EH (cell line): ENCODE results near the gene CYP46A1.

Experiments used
- DNase-seq: peaks from one replicate; pipeline ENCODE4 v3.0.0-alpha.2; 2015; ENCODE audit warnings: low read depth

Gene CYP46A1

DNA sequence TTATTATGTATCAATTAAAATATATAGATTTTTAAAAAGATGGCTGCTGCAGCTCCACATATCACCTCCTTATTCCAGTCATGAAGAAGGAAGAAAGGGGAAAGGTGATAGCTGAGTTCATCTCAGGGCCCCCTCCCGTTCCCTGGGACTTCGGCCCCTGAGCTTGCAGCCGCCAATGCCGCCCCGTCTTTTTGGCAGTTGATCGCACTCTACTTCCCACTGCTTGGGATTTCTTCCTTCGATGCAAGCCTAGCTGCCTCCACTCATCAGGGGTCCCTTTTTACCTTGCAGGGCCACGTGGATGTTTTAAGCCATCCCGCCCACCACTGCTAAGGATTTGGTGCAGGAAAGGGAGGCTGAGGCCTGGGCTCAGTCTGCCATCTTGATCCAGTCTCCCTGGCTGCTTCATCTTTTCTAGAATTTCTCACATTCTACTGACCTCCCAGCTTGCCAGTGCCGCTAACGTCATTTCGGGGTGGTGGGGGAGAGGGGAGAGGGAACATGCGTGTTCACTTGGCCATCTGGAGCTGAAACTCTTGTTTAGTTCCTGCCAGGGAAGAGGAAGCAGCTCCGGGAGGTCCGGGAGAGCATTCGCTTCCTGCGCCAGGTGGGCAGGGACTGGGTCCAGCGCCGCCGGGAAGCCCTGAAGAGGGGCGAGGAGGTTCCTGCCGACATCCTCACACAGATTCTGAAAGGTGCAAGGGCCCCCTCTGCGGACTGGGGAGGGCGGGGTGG, 31.3 kb downstream of the CYP46A1 start:
- no peak for DNase-seq

DNA sequence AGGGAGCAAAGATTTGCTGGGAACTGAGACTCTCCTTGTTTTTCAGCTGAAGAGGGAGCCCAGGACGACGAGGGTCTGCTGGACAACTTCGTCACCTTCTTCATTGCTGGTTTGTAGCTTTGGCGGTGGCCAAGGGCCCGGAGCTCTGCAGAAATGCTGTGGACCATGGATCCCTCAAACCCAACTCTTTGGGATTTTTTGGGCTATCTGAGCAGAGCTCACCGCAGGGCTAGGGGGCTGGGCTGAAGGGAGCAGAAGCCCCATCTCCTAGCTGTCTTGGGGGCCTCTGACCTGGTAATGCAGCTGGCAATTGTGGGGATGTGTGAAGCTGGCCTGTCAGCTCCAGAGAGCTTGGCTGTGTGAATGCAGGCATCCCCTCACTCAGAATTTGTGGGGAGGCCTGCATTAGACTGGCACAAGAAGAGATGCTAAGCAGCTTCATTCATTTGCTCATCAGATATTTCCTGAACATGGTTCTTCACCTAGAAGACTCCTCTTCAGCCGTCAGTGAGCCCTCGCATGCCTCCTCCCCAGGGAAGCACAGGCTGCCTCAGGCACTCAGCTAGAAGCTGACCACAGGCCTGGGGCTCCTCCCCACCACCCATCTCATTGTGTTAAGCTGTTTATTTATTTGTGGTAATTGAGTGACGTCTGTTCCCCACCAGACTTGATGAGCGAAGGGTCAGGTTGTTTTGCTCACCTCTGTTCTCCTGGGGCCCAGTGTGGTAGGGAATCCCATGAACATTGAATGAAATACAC, 32.2 kb downstream of the CYP46A1 start:
- DNase-seq: no peak

DNA sequence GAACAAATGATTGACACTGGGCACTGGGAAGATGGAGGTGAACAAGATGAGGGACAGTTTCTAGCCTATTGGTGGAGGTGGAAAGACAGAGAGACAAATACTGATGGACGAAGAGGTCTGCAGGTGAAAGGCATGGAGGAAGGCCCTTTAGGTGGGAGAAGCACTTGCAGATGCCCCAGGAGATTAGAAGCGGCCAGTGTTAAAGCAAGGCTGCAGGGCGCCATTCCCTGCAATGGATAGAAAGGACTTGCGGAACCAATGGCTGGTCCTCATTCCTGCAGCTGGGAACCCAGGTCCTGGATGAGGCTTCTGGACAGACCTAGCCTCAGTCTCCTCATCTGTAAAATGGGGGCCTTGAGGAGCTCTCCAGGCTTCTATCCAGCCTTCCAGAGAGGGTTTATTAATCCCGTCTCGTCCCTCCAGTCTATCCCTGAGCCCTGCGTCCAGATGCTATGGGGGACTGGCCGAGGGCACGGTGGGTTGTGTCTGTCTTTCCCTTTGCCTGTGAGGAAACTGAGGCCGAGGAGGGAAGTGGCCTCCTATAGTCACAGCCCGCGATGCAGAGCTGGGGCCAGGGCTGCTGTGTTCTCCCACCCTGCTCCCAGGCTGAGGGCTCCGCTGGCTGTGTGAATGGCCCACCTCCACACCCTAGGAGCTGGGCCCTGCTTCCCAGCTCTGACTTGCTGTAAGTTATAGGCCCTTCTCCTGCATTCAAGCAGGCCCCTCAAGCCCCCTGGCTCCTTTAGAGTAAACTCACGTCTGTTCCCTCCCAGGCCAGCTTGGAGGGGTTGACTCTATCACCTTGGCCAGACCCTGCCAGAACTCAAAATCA, 33.0 kb downstream of the CYP46A1 start:
- DNase-seq: no peak

DNA sequence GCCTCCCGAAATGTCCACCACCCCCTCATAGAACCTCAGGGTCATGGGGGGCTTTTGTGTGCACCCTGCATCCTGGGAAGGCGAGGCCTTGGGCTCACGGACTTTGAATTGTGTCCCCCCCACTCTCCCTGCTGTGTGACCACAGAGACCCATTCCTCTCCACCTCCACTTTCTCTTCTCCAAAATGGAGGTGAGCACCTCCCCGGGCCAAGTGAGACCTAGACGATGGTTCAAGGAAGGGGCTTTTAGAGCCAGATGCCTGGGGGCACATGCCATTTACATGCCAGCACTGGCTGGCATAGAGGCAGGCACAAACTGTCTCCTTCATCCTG, 33.5 kb downstream of the CYP46A1 start:
- no peak for DNase-seq

DNA sequence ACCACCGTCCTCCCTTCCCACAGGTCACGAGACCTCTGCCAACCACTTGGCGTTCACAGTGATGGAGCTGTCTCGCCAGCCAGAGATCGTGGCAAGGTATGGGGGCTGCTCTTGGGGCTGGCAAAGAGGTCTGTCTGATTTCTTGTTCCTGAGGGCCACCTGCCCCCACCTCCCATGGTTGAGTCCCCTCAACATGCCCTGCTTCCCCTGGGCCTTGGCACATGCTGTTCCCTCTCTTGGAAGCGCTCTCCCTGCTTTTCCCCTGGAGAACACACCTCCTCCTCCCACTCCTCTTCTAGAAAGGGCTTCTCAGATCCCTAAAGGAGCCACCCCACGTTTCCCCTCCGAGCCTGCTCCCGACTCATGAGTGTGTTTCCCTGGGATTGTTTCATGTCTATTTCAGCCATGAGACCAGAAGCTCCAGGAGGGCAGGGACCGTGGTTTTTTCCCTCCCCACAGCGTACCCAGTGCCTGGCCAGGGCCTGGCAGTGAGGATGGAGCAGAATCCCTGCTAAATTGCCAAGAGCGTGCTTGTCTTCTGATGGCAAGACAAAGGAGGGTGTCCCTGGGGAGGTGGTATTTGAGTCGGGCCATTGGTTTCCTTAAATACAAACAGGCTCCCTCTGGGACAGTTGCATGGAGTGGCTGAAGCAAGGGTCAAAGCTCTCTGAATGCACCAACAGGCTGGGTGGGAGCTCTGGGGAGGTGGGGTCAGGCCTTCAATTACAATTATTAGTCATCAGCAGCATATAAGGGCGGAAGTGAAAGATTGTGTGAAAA, 34.1 kb downstream of the CYP46A1 start:
- no peak for DNase-seq

DNA sequence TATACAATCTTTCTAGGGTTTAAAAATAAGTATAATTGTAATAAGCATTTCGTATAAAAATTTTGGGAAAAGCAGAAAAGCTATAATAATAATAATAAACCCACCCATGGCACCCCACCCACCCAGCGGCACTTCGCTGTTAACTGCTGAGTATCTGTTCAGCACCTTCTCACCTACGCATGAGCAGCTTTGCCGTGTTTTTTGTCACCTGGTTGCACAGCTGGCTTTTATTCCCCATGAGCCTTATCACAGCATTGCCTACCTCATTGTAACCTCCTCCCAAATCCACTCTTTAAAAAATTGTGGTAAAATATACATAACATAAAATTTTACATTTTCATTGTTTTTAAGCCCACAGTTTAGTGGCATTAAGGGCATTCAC, 34.7 kb downstream of the CYP46A1 start:
- no peak for DNase-seq

DNA sequence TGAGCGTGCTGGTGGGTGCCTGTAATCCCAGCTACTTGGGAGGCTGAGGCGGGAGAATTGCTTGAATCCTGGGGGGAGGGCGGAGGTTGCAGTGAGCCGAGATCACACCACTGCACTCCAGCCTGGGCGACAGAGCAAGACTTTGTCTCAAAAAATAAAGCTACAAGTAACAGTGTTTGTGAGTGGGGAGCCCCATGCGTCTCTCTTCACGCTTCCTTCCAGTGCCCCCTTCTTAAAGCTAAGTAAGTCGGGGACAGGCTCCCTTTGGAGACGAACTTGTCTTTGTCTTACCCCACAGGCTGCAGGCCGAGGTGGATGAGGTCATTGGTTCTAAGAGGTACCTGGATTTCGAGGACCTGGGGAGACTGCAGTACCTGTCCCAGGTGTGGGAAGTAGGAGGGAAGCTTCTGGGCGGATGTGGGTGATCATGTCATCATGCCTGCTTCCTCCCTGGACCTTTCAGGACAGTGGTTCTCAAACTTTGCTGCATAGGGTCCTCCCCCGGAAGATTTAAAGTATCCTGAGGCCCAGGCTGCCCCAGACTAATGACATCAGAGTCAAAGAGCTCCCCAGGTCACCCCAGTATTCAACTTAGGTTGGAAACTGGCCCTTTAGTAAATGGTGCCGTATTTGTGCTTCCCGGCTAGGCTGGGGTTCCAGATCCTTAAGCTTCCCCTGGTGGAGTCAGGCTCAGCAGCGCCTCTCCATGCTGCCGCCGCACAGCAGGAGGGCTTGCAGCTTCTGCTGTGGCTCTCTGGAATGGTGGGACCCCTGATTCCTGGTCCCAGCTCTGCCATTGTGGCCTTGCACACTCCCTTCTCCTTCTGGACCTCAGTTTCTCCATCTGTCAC, 37.1 kb downstream of the CYP46A1 start:
- no peak for DNase-seq

DNA sequence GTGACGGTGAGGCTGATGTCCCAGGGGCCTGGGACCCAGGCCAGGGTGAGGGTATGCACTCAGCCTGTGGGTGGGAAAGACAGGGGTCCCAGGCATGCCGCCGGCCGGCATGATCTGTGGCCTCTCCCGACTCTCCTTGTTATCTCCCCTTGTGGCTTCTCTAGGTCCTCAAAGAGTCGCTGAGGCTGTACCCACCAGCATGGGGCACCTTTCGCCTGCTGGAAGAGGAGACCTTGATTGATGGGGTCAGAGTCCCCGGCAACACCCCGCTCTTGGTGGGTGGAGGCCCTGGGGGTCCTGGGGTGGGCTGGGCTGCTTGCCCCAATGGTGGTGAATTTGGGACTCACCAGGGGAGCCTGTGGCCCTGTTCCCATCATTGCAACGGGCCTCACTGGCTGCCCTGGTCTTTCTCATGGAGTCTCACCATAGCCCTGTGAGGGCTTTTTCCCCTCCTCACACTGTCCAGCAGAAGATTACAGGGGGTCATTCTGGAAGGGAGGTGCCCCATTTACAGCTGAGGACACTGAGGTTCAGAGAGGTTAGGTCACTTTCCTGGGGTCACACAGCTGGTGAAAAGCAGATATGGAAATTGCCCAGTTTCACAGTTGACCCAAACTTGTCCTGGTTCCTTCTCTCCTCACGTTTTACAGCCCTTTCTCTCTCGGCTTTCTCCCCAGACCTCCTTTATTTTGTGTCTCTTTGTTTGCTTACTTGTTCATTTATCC, 37.9 kb downstream of the CYP46A1 start:
- no peak for DNase-seq

DNA sequence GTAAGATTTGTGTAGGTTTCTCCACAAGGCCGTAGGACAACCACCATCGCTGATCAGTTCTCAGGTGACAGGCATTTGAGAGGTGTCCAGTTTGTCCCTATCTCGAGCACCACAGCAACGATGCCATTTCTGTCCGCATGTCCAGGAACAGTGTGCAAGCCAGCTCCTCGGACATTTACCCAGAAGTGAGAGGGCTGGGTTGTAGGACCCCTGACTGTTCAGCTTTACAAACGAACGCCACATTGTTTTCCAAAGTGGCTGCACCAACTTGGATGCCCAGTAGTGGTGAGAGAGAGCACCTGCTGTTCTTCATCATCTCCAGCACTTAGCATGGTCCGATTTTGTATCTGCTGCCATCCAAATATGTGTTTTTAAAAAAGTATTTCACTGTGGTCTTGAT, 38.6 kb downstream of the CYP46A1 start:
- DNase-seq: no peak

DNA sequence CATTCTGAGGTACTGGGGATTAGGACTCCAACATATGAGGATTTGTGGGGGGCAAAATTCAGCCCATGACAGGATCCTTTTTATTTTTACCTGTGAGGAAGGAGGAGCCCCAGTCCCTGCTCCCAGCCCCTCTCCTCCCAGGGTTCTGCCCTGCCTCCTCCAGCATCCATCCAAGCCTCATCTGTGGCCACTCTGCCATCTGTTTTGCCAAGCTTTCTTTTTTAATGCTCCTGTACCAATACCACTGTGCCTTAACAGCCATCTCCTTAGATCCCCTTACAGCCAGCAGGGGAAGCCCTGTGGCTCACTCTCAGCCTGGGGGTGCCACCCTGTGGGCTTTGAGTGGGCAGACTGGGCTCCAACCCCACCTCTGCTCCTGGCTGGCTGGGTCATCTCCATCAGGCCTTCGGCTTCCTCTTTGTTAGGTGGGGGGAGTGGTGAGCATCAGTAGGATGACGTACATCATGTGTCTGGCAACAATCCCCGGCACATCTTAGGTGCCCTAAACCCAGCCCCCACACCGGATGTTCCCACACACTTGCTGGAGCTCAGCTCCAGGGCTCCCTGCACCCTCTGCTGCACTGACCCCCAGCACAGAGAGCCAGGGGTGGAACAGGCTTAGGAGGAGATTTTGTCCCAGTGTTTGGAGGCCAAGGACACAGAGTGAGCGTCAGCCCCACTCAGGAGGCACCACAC, 40.2 kb downstream of the CYP46A1 start:
- peak; percentile 16 for DNase-seq

DNA sequence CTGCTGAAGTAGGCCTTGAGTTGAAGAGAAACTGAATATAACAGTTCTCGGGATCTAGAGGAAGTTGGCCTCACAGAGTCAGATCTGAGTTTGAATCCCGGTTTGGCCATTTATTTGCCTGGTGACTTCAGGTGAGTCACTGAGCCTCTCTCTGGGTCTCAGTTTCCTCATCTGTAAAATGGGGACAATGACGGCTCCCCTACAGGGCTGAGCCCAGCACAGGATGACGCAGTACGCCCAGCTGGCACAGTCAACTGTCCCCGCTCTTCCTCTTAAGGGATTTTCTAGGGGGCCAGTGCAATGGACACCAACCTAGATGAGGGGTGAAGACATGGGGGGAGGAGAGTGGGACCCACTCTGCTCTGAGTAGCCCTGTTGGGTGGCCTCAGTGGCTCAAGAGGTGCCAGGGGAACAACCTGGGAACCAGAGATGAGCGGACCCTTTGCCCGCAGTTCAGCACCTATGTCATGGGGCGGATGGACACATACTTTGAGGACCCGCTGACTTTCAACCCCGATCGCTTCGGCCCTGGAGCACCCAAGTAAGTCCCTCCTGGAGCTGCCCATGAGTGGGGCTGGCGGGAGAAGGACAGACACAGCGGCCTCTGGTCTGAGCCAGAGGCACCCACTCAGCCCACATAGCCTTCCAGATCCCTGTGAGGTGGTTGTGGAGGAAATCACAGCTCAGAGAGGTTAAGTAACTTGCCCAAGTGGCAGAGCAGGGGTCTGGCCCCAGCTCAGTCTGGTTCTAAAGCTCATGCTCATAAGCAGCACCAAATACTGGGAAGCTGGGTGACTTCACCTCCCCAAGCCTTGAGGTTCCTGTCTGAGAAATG, 41.1 kb downstream of the CYP46A1 start:
- no peak for DNase-seq

DNA sequence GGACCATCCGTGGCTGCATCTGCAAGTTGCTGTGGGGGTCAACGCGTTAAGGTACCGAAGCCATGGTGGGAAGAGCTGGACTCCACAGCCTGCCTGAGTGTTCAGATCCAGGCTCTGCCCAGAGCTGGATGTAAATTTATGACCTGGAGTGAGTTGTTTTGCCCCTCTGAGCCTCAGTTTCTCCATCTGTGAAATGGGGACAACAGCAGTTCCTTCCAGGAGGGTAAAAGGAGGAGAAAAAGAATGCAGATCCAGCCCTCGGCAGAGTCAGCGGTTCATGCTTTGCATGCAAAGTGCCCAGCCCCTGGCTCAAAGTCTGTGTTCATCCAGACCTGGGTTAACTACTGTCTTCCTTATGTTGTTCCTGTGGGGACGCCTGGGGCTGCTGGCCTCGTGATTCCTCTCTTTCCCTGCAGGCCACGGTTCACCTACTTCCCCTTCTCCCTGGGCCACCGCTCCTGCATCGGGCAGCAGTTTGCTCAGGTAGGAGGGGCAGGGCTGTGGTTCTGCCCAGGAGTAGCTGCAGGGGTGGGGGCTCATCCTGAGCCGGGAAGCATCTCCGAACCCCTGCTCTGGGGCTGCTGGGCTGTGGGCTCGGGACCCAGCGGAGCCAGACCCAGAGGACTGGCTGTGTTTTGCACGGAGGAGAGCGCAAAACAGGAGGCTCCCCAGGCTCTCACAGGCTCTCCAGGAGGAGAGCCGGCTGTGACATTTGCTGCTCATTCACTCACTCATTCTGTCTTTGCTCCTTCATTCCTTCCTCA, 41.9 kb downstream of the CYP46A1 start:
- no peak for DNase-seq

DNA sequence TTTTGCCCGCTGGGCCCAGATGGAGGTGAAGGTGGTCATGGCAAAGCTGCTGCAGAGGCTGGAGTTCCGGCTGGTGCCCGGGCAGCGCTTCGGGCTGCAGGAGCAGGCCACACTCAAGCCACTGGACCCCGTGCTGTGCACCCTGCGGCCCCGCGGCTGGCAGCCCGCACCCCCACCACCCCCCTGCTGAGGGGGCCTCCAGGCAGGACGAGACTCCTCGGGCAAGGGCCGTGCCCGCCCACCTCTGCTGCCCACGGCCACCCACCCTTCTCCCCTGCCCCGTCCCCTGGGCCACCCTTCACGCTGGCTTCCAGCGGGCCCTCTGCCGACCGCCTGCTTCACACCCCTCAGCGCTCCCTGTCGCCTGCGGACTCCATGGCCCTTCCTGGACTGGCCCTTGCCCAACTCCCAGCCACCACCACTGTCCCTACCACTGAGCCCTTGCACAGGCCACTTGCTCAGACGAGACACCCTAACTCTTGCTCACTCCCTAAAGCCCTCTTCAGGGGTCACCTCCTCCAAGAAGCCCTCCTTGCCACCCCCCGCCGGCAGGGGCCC, 42.5 kb downstream of the CYP46A1 start:
- DNase-seq: no peak

DNA sequence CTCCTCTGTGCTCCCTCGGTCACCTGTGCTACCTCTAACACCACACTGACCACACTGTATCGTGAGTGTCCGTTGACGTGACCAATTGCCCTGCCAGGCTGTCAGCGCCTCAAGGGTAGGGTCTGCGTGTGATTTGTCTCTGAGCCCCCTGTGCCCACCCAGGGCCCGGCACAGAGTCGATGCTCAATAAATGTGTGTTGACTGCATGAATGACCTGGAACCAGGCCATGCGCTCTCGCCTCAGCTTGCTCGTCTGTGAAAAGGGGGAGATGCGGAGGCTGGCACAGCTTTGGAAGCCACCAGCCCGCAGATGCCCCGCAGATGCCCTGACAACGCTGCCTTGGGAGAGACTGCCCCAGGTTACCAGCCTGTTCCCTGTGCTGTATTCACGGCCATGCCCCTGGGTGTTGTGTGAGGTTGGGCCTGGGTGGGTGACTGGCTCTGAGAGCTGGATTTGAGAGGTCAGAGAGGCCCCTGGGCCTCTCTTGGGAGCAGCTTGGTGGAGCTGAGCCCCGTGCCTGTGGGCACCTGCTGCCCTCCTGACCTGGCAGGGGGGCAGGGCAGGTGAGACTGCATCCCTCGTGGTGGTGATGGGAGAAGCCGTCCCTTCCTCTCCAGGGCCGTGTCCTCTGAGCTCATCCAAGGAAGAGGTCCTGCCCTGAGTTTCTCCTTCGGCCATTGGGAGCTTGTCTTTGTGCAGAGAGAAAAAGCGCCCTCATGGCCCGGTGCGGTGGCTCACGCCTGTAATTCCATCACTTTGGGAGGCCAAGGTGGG, 43.2 kb downstream of the CYP46A1 start:
- no peak for DNase-seq

DNA sequence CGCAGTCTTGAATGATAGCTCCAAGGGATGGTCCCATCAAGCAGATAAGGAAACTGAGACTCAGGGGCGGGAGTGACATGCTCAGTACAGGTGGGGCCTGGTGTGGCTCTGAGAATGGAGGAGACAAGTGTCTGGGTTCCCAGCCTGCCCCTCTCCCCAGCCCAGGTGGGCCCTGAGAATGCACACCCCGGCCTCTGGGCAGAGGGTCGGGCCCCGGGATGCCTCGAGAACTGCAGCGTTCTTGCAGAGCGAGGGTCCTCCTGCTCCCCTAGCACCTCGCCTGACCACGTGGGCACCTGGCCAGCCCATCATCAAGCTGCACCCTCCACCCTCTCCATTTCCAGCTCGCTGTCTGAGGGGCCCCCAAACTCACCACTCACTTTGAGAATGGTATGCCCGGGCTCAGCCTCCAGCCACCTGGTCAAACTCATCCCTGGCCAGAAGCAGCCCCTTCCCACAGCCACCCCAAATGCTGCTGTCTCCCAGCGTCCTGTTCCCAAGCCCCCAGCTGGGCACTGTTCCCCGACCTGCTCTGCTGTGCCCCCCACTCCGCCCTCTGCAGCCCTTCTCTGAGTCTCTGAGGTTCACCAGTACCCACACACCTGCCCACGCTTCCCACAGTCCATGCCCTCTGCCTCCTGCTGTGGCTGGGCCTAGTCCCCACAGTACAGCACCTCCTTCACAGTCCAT, 44.3 kb downstream of the CYP46A1 start:
- DNase-seq: no peak

DNA sequence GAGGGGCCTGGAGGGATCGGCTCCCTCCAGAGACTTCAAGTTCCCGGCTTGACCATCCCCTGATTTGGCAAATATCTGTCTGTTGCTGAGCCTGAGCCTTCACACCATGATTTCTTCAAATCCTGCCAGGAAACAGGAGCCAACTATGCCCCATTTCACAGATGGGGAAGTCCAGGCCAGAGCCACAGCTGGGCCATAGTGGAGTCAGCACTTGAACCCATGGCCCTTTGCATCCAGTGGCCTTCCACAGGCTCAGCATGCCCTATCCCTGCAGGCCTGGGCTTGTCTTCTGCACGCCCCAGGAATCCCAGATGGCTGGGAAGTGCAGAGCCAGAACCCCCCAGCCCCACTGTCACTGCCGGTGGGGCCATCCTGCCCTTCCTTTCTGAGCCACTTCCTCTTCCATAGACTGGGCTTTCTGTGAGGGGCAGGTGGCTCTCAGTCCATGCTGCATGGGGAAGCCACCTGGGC, 44.9 kb downstream of the CYP46A1 start:
- DNase-seq: no peak
